Stomach (tissue), 9 donors: ENCODE data around the gene CAMK2A. TPM values are rescaled to one million over a fixed set of nuclear protein-coding genes. Genes with fewer than 3 reads are reported as not detected.
A peak's percentile ranks its signal among the peaks of the same experiment; 100 is the strongest.

Experiments
- DNase-seq, 2 donors: peaks; one replicate each; pipeline versions ENCODE4 v3.0.0 to v3.0.0-alpha.2; 2013 to 2019
- H3K27ac ChIP-seq, 5 donors: fragments of 200-600 bp in 4 of 5; sonication (generic) in 4 of 5; one replicate each; pipeline ENCODE4 v1.5.1; 2013 to 2019; ENCODE audit warnings: mild to moderate bottlenecking in 1 of 5, moderate library complexity in 1 of 5
- H3K27me3 ChIP-seq, 3 donors: fragments of 200-600 bp; sonication (generic); one replicate each; pipeline ENCODE4 v1.5.1; 2017 to 2019; ENCODE audit warnings: mixed run types in 1 of 3
- H3K36me3 ChIP-seq, 4 donors: fragments of 200-600 bp; sonication (generic); 1 replicate in 3 of 4; 2 replicates in 1 of 4; pipeline ENCODE4 v1.5.1; 2016 to 2019
- H3K4me1 ChIP-seq, 4 donors: fragments of 200-600 bp; sonication (generic); one replicate each; pipeline ENCODE4 v1.5.1; 2016 to 2019
- H3K4me3 ChIP-seq, 4 donors: fragments of 200-600 bp; sonication (generic) in 3 of 4; one replicate each; pipeline ENCODE4 v1.5.1; 2016 to 2019; ENCODE audit warnings: mild to moderate bottlenecking in 1 of 4
- H3K9me3 ChIP-seq, 4 donors: fragments of 200-600 bp; sonication (generic); one replicate each; pipeline ENCODE4 v1.5.1; 2016 to 2019
- EP300 ChIP-seq: sonication (generic); formaldehyde crosslinking; IDR thresholded peaks from one replicate; pipeline ENCODE4 v1.6.1; 2017; ENCODE audit warnings: antibody characterized with exemption
- POLR2A ChIP-seq, 4 donors: fragments of 450-650 bp; IDR thresholded peaks; one replicate each; pipeline ENCODE4 v1.6.1; 2016; ENCODE audit warnings: antibody characterized with exemption in 4 of 4, control low read depth in 2 of 4, mild to moderate bottlenecking in 1 of 4, moderate library complexity in 1 of 4
- POLR2AphosphoS5 ChIP-seq, 3 donors: sonication (generic); formaldehyde crosslinking; IDR thresholded peaks; one replicate each; pipeline ENCODE4 v1.6.1; 2016; ENCODE audit warnings: antibody characterized with exemption in 3 of 3
- WGBS, 5 donors: extraction: QIAGEN DNeasy Blood & Tissue Kit in 3 of 5; methylation state at CpG; one replicate each; pipeline versions ENCODE4 v1.1.5 to v1.1.7; 2013 to 2018; 5-methylcytosine and 5-hydroxymethylcytosine counted together
- intact Hi-C: fragments of 100-400 bp; cut with DNase I; formaldehyde crosslinking; loops from one replicate; pipeline ENCODE4 v1.15.1; 2023; ENCODE audit warnings: low total_unique reads
- polyA plus RNA-seq, 3 donors: library from polyadenylated mRNA; stranded (reverse); fragments of 200-250 nt; gene quantifications; one replicate each; pipeline ENCODE4 v1.2.3, GENCODE V29; 2013
- total RNA-seq, 5 donors: library from RNA; depleted of rRNA; stranded (reverse); fragments of >200 nt; gene quantifications; one replicate each; pipeline versions ENCODE4 v1.1.0 to v1.2.3, GENCODE V29; 2014 to 2016
- TF ChIP-seq, protein P1 (sequence below), 7 experiments: fragments of 450-650 bp in 4 of 7; fragments of 200-600 bp in 3 of 7; sonication (generic) in 3 of 7; IDR thresholded peaks; one replicate each; pipeline ENCODE4 v1.5.1; 2016 to 2019; ENCODE audit warnings: antibody characterized with exemption in 7 of 7, control low read depth in 2 of 7, mild to moderate bottlenecking in 1 of 7
- donor health status: healthy with polysubstance abuse.
- donor health status: Bipolar disorder and iron deficiency.
- donor health status: healthy.

Gene CAMK2A
- total and polyA plus RNA-seq, 8 donors = 0.06 to 18.3 (median 0.63) TPM; not detected in 2

DNA sequence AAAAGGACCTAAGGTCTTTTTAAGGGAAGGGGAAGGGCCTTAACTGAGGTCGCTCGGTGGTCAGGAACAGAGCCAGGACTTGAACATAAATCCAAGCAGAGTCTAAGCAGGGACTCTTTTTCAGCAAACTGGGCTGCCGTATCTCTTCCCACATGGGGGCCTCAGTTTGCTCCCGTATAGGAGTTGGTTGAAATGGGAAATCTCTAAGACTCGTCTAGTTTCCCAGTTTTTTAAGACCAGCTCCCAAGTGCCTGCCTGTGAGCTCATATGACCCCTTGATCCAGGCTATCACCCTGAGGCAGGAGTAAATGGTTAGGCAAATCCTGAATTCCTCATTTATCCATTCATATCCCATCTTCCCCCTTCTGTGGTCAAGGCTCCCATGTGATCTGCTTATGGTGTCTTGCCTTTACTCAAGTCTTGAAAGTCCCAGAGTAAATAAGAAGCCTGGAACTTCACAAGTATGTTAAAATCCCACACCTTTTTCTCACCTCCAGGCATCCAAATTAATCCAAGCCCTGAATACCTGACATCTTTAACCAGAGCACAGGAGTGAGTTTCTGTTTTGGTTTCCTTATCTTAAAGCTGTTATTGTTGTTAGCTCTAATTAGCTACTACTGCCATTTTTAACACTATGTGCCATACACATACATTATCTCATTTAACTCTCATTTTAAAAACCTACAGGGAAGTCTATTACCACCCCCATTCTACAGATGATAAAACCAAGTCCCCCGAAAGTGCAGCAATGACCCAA is 10.2 kb upstream of the CAMK2A start:
- H3K27ac ChIP-seq = peak overlapping the region in 4 of 5 donors; percentile 5 to 78 (median 54)

DNA sequence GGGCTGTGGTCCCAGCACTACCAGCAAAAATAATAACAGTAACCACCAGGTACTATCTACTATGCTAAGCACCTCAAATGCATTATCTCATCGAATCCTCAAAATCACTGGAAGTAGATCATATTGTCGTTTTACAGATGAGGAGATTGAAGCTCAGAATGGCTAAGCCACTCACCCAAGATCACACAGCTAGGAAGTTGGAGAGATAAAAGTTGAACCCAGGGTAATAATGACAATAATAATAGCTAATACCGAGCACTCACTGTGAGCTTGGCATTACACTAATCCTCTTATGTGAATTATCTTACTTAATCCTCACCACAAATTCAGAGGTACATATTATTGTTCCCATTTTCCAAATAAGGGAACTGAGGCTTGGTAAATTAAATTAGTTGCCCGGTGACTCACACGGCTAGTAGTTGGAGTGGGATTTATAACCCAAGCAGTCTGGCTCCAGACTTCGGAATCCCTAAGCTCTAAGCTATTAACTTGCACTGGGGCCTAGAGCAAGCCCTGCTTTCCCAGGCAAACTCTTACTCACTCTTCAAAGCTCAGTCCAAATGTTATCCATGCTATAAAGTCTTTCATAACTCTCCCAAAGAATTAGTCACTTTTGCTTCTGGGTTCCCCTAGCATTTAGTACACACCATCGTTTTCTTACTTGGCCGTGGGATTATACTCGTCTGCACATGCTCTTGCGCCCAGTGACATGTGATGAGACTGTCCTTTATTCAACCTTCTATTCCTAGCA is 9.3 kb upstream of the CAMK2A start:
- no peaks in the 10 kb centered on the region for H3K36me3 ChIP-seq
- TF ChIP-seq POLR2AphosphoS5 (IDR thresholded peaks at IDR 0.05) = peak in 1 of 3 donors; percentile 52
- TF ChIP-seq POLR2A (IDR thresholded peaks at IDR 0.05) = no peak
- peaks cover 14 to 60% (median 34%) of the 10 kb centered on the region in 4 donors for H3K4me1 ChIP-seq
- no peak for DNase-seq
- H3K9me3 ChIP-seq = no peaks in the 10 kb centered on the region
- H3K4me3 ChIP-seq = no peak overlapping the region
- intact Hi-C loops = no loop called here
- peaks cover 0 to 32% (median 17%) of the 10 kb centered on the region in 3 donors for H3K27me3 ChIP-seq
- peak overlapping the region in 4 of 5 donors; percentile 26 to 78 (median 54) for H3K27ac ChIP-seq
- WGBS, 5 donors = 63 to 84% (median 76%) methylated on average over 10 of the region's 10 CpGs

More for the DNA sequence above, 10.2 kb upstream of the CAMK2A start:
- peaks cover 14 to 68% (median 37%) of the 10 kb centered on the region in 4 donors for H3K4me1 ChIP-seq
- H3K36me3 ChIP-seq = no peaks in the 10 kb centered on the region
- no peak for TF ChIP-seq POLR2AphosphoS5 (IDR thresholded peaks at IDR 0.05)
- TF ChIP-seq EP300 = no peak
- TF ChIP-seq POLR2A (IDR thresholded peaks at IDR 0.05) = no peak
- TF ChIP-seq, protein P1, sequence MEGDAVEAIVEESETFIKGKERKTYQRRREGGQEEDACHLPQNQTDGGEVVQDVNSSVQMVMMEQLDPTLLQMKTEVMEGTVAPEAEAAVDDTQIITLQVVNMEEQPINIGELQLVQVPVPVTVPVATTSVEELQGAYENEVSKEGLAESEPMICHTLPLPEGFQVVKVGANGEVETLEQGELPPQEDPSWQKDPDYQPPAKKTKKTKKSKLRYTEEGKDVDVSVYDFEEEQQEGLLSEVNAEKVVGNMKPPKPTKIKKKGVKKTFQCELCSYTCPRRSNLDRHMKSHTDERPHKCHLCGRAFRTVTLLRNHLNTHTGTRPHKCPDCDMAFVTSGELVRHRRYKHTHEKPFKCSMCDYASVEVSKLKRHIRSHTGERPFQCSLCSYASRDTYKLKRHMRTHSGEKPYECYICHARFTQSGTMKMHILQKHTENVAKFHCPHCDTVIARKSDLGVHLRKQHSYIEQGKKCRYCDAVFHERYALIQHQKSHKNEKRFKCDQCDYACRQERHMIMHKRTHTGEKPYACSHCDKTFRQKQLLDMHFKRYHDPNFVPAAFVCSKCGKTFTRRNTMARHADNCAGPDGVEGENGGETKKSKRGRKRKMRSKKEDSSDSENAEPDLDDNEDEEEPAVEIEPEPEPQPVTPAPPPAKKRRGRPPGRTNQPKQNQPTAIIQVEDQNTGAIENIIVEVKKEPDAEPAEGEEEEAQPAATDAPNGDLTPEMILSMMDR (IDR thresholded peaks at IDR 0.05) = no peak
- 57 to 79% (median 78%) methylated on average over 6 of the region's 6 CpGs for WGBS, 5 donors
- intact Hi-C loops = no loop called here
- H3K27me3 ChIP-seq = peaks cover 0 to 40% (median 17%) of the 10 kb centered on the region in 3 donors
- no peaks in the 10 kb centered on the region for H3K9me3 ChIP-seq
- H3K4me3 ChIP-seq = no peak overlapping the region
- DNase-seq = peak in 1 of 2 donors; percentile 61

DNA sequence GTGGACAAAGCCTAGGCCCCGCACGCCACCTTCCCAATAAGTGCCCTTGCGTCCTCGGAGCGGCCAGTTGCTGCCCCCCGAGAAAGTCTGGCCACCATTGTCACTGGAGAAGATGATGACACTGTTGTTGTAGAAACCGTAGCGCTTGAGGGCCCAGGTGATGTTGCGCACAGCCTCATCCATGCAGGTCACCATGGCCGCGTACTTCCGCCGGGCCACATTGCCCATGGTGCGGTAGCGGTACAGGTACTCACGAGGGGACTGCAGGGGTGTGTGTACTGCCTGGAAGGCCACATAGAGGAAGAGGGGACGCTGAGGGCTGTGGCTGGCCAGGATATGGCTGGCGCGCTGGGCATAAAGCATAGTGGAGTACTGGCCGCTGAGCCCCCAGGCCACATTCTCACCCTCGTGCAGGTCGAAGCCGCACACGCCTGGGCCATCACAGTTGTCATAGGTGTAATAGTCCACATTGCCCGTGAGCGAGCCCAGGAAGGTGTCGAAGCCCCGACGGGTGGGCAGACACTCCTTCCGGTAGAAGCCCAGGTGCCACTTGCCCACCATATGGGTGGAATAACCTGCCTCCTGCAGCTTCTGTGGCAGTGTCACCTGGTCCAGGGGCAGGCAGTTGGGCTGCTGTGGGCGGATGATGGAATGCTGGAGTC is 8.5 kb upstream of the CAMK2A start:
- Histone ChIP-seq H3K27me3 (peaks cover 0 to 24% (median 15%) of the 10 kb centered on the region in 3 donors), H3K36me3 (no peaks in the 10 kb centered on the region), H3K4me3 (no peak overlapping the region), H3K27ac (peak overlapping the region in 3 of 5 donors; percentile 26 to 78 (median 41)), H3K4me1 (peaks cover 11 to 52% (median 31%) of the 10 kb centered on the region in 4 donors), H3K9me3 (no peaks in the 10 kb centered on the region)
- 95 to 97% (median 95%) methylated on average over 27 to 31 of the region's 31 CpGs for WGBS, 5 donors
- DNase-seq = no peak
- TF ChIP-seq, protein P1 (IDR thresholded peaks at IDR 0.05) = no peak
- intact Hi-C loops = no loop called here

DNA sequence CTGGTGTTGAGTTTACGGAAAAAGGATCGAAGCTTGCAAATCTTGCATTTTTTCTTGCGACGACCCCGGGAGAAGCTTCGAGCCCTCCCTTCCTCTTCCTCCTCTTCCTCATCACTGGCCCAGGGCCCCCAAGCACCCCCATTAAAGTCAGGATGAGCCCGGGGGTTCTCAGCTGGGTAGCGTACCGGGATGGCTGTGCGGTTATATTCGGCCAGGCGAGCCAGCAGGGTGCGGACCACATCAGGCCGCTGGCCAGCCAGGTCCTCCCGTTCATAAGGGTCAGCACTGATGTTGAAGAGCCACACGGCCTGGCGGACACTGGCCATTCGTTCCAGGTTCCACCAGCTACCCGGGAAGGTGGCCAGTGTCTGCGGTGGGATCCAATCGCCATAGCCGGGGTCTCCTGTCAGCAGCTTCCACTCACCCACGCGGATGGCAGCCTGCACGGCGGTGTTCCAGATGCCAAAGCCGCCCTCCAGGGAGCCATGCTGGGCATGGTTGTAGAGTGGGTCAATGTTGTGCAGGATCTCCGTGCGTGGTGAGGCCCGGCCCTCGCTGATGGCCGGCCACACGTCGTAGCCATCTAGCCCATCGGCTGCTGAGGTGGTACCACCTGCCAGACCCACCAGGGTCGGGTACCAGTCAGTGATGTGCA is 7.8 kb upstream of the CAMK2A start:
- Histone ChIP-seq H3K27ac (no peak overlapping the region), H3K36me3 (no peaks in the 10 kb centered on the region), H3K27me3 (peaks cover 0 to 17% (median 8%) of the 10 kb centered on the region in 3 donors), H3K4me3 (no peak overlapping the region), H3K4me1 (peaks cover 4 to 45% (median 24%) of the 10 kb centered on the region in 4 donors), H3K9me3 (no peaks in the 10 kb centered on the region)
- TF ChIP-seq EP300 = no peak
- TF ChIP-seq POLR2A (IDR thresholded peaks at IDR 0.05) = no peak
- TF ChIP-seq POLR2AphosphoS5 (IDR thresholded peaks at IDR 0.05) = no peak
- TF ChIP-seq, protein P1 (IDR thresholded peaks at IDR 0.05) = no peak
- no peak for DNase-seq
- intact Hi-C loops = no loop called here
- 93 to 96% (median 94%) methylated on average over 22 to 36 of the region's 36 CpGs for WGBS, 5 donors
